GM19328 (cell line): ENCODE measurements around the gene ZCCHC24.
"Not testable (repeated sequence)": the region's sequence is repeated elsewhere in the genome, so short reads cannot be mapped to it uniquely, and the experiment has no call there.

ENCODE experiments used
- ATAC-seq: cut with Tn5 transposase; IDR thresholded peaks from one replicate; pipeline ENCODE4 v1.9.1; 2021; ENCODE audit warnings: mild to moderate bottlenecking, moderate library complexity; ENCODE audit not compliant: unreplicated experiment

Gene ZCCHC24

GRCh38 chr10:79335470-79336235 lies 109.8 kb downstream of the ZCCHC24 start:
- ATAC-seq = no peak

DNA sequence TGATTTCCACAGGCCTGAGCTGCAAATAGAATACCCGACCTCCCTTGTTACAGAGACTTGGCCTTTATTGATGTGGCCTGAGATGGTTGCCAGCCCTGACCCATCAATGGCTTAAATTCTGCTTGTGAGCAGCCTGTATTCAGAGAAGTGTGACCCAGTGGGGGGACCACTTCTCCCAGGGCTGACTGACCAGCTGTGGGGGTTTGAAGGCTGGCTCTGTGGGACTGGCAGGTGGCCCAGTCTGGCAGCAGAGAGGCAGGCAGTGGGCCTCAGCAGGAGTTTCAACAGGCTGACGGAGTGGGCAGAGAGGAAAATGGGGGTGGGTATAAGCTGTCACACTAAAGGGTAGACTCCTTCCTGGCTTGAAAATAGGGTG lies 110.3 kb downstream of the ZCCHC24 start:
- ATAC-seq = no peak

GRCh38 chr10:79334573-79334972 lies 110.9 kb downstream of the ZCCHC24 start:
- ATAC-seq = no peak

DNA sequence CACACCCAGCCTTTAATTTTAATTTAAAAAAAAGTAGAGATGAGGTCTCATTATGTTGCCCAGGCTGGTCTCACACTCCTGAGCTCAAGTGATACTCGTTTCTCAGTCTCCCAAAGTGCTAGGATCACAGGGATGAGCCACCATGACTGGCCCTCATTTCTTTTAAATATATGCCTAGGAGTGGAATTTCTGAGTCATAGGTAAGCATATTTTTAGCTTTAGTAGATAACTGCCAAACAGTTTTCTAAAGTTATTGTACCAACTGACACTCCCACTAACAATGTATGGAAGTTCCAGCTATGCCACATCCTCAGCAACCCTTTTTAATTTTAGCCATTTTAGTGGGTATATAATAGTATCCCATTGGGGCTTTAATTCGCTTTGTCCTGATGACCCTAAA lies 111.9 kb downstream of the ZCCHC24 start:
- ATAC-seq = no peak

DNA sequence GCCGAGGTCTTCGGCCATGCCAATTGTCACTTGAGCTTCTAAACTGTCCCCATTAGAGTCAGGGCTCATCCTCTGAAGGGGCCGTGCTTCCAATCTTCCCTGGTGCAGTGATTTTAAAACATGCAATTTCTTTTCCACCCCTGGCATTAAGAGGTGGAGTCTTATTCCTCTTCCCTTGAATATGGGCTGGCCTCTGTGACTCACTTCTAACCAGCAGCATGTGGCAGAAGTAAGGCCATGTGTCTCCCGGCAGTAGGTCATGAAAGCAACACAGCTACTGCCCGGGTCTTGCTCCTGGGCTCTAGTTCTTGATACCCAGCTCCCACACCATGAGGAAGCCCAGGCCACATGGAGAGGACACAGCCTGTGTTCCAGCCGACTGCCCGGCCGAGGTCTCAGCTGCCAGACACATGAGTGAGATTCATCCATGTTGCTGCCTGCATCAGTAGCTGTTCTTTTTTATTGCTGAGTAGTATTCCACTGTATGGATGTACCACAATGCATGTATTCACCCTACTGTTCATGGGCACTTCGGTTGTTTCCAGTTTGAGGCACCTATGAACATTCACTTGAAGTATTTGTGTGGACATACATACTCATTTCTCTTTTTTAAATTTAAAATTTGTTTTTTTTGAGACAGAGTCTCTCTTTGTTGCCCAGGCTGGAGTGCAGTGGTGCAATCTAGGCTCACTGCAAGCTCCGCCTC lies 112.7 kb downstream of the ZCCHC24 start:
- ATAC-seq = not testable (repeated sequence)
